HG03378 (cell line): ENCODE measurements around the gene ROBO4.

ENCODE experiments used
- ATAC-seq: cut with Tn5 transposase; IDR thresholded peaks from one replicate; pipeline ENCODE4 v1.9.1; 2021; ENCODE audit warnings: mild to moderate bottlenecking, moderate library complexity; ENCODE audit not compliant: unreplicated experiment

The ROBO4 gene

DNA sequence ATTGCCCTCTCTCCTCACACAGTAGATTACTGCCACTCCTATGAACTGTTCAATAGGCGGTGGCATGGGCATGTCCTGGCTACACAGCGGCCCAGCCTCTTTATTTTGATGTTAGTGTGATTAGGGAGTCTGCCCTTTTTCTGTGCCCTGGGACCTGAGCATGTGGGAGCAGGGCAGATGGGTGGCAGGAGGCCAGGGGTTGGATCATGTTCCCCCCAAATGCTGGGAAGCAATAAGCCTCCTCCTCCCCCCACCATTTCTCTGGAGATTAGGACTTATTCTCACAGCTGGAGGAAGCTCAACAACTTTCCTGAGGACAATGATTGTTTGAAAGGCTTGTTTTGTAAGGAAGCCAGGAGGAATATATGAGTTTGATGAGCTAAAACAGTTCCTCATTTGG is 22.2 kb upstream of the ROBO4 start:
- no peak for ATAC-seq

DNA sequence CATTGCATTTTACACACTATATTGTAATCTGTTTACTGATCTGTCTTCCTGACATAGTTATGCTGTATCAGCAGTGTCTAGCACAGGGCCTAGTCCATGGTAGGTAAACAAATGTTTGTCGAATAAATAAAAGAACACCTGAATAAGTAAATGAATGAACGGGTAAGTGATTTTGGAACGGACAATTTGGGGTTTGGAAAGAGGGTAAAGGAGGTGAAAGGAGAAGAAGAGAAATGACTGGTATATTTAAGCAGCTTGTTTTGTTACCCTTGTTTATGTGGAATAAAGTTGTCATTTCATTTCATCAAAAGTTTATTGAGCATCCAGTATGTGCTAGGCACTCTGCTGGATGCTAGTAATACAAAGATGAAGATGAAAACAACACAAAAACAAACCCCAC is 21.3 kb upstream of the ROBO4 start, which contains the start of gene HEPN1:
Gene HEPN1 (plus strand): TSS at position 301 of the 400 bp plus-strand sequence.
- no peak for ATAC-seq

DNA sequence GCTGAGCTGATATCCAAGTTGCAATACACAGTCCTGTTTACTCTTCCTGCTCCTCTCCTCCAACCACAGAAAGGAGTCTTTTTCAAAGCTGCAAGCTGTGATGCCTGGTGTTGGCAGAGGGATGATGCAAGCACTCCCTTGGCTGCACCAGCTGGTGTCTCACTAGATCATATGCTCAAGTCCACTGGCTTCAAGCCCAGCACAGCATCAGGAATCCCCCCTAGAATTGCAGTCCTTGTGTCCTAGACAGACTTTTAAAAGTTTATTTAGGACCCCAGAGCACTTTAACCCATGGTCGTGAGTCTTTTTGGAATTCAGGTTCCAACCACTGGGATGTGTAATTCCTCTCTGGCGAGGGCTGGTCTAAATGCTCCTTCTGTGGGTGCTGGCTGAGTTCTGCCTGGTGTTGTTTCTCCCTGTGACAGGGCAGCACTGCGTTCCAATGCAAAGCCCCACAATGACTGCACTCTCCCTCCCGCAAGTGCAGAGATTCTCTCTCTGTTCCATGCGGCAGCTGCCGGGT is 19.5 kb upstream of the ROBO4 start:
- no peak for ATAC-seq

DNA sequence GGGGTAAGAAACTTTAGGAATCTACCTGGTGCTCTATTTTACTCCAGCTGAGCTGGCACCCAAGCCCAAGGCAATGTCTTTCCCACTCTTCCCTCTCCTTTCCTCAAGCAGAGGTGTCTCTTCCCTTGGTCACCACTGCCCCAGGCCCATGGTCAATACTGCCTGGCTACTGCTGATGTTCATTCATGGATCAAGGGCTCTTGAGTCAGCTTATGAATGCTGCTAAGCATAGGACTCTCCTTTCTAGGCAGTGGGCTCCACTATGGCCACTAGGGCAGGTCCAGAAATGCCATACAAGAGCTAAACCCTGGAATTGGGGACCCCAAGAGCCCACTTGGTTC is 18.7 kb upstream of the ROBO4 start:
- ATAC-seq, result no peak

DNA sequence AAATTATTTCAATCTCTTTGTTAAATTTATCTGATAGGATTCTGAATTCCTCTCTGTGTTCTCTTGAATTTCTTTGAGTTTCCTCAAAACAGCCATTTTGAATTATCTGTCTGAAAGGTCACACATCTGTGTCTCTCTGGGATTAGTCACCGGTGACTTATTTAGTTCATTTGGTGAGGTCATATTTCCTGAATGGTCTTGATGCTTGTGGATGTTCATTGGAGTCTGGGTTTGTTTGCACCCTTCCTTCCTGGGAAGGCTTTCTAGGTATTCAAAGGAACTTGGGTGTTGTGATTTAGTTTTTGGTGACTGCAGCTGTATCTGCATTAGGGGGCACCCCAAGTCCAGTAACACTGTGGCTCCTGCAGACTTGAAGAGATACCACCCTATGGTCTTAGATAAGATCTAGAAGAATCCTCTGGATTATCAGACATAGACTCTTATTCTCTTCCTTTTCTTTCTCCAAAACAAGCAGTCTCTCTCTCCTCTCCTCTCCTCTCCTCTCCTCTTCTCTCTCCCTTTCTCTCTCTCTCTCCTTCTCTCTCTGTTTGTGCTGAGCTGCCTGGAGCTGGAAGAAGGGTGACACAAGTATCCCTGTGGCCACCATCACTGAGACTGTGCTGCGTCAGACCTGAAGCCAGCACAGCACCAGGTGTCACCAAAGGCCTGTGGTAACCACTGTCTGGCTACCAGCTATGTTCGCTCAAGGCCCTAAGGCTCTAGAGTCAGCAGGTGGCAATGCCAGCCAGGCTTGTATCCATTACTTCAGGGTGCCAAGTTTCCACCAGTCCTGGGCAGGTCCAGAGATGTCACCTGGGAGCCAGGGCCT is 18.1 kb upstream of the ROBO4 start:
- ATAC-seq, result no peak

DNA sequence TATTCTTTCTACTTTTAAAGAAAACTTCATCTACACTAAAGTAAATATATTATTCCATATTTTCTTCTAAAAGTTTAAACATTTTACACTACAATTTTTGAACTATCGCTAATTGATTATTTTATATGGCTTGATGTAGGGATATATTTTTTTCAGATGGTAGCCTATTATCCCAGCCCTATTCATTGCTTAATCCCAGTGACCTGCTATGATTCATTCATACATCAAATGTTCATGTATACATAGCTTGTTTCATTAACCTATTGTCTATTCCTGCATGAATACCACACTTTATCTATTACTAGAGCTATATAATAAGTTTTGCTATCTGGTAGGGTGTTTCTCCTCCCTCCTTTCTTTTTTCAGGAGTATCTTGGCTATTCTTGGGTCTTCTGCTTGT is 5.0 kb upstream of the ROBO4 start:
- ATAC-seq, result no peak

DNA sequence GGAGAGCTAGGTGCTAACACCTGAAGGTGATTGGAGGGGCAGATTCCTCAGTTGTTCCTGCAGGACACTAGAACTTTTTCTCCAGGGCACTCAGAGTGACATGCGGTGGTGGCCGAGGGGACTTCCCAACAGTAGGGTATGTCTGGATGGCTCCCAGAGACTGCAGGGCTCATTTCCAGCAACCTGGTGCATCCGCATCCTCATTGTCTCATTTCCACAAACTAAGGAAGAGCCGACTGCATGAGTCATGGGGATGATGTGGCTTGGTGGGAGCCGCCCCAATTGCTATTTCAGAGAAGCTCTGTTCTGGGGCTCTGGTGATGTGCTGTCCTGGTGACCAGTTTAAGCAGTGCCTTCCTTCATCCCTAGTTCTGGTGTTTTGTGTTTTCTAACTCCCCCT is 2.8 kb upstream of the ROBO4 start:
- no peak for ATAC-seq

DNA sequence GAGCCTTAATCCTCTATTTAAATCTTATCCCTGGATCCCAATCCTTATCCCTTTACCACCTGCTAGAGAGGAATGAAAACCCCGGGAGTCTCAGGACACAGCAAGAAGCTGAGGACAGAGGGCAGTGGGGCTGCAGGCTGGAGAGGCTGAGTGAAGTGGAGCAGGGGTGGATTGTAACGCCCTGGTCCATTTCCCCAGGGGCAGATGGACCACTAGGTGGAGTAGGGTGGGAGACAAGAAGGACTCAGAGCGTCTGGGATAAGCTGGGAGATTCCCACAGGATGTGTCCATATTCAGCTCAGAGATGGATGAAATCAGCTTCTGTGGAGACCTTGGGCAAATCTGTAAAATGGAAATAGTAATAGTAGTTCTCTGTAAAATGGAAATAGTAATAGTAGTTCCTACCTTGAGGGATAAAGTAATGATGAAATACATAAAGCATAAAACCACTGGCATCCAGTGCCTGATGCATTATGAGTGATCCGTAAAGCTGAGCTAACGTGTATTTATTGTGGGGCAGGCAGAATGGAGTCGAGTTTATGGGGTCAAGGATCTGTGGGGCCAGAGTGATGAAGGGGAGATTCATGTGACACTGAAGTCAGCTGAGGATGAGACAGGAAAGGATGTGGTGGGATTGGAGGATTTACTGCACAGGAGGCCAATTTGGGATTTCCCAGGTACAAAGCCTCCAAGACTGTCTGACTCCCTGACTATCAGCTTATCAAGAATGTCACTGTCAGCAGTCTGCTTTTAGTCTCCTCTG is 1.9 kb upstream of the ROBO4 start:
- ATAC-seq, result no peak

DNA sequence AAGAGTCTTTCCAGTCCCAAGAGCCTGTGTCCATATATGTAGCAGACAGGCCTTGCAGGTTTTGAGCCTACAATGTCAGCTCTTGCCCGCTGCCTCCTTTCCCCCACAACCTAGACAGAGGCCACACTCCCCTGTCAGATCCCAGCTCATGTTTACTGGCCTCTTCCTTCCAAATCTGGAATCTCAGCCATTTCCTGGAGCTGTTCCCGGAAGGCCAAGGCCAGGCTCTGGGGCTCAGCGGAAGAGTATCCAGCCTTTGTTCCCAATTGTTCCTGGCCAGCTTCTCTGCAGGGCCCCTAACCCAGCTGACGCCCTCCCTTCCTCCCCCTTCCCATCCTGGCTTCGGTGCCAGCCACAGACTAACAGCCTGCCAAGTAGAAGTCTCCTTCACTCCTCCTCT is 1.0 kb upstream of the ROBO4 start:
- no peak for ATAC-seq

DNA sequence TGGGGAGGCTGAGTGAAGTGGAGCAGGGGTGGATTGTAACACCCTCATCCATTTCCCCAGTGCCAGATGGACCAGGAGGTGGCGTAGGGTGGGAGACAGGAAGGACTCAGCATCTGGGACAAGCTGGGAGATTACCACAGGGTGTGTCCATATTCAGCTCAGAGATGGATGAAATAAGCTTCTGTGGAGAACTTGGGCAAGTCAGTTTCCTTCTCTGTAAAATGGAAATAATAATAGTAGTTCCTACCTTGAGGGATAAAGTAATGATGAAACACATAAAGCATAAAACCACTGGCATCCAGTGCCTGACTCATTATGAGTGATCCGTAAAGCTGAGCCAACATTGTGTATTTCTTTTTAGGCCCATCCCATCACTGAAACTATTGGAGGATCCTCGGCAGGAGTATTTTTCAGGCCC is 607 bp upstream of the ROBO4 start:
- ATAC-seq, result no peak

DNA sequence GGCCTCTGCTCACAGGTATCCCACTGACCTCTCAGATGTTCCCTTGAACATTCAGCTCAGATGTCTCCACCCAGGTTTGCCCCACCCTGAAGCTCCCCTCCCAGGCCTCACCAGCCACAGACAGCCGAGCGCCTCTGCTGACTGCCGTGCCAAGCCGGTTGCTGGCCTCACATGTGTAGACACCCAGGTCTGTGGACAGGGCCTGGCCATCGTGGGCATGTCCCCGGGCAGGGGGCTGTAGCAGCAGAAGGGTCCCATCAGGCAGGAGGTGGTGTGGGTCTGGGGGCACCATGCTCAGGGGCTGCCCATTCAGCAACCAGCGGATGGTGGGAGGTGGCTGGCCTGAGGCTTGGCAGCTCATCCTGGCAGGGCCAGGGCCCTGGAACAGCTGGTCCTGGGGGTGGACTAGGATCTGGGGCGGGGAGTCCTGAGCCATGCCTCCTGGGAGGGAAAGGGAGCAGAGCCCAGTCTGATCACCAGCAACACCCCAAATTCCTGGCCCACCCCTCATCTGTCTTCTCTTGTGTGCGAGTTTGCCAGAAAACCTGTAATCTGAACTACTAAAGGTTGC is 759 bp downstream of the ROBO4 start:
- no peak for ATAC-seq

DNA sequence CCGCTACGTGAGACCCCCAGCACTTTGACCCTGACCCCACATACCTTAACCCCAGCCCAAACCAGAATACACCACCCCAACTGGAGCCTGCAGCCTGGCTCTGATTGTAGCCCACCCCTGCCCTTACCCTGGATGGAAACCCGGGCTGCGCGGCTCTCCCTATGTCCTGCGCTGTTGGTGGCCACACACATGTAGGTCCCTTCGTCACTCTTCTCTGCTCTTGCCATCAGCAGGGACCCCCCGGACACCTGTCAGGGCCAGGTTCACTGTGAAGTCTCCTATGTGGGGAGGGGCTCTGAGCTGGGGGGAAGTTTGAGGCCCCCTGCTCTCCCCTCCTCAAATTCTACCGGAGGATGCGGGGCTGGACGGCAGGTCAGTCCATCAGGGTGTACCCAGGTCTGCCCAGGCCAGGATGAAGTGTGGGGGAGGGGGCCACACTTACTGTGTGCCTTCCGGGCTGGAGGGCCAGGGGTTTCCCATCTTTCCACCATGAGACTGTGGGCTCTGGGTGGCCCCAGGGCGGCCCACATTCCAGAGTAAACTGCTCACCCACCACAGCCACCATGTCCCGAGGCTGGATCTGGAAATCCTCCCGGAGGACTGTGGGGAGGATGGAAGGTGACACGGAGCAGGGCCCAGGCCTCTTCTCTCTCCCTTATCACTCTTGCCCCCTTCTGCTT is 1.5 kb downstream of the ROBO4 start:
- no peak for ATAC-seq

DNA sequence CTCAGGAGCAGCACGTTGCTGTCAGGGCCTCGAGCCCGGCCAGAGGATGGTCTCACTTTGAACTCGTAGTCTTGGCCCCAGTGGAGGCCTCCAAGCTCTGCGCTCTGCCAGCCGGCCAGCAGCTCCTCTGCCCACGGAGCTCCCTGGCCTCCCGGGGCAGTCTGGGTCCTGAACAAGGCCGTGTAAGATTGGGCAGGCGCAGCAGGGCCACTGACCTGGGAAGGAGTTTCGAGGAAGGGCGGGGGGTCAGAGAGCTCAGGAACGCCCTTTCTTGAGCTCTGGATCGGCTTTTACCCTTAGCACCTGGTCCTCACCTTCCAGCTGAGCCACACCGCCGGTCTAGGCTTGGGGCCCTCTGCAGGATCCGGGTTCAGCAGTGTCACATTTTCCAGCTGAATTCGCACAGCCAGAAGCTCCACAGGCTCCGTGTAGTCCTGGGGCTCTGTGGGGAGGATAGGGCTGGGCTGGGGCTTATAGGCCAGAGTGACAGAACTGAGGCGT is 2.1 kb downstream of the ROBO4 start:
- ATAC-seq, result no peak

DNA sequence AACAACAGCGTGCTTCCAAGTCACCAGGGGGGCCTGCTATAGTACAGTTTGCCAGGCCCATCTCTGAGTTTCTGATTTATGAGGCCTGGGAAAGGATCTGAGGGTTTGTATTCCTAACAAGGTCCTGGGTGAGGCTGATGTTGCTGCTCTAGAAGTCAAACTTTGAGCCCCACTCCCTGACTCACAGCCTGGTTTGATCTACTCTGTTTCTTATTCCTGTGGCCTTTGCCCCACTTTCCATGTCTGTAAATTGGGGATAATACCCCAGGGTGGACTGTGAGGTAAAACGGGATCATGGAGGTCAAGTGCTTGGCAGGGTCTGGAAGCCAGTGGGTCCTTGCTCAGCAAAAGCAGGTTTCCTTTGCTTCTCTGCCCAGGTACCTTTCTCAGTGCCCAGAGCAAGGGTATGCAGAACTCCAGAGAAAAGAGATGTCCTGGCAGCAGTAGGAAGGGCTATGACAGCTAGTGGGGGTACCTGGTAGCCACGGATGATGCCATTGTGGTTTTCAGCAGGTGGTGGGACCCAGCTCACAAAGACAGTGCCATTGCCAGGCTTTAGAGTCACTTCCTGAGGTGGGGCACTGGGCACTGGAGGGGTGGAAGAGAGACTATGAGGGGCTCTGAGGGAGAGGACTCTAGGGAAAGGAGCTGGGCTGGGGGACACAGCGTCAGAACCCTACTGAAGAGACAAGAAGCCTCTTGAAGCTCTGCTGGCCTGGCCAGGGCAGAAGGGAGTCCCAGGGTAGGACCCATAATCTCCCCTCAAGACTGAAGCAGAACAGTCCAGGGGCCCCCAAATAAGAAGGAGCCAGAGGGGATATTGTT is 2.8 kb downstream of the ROBO4 start:
- no peak for ATAC-seq

DNA sequence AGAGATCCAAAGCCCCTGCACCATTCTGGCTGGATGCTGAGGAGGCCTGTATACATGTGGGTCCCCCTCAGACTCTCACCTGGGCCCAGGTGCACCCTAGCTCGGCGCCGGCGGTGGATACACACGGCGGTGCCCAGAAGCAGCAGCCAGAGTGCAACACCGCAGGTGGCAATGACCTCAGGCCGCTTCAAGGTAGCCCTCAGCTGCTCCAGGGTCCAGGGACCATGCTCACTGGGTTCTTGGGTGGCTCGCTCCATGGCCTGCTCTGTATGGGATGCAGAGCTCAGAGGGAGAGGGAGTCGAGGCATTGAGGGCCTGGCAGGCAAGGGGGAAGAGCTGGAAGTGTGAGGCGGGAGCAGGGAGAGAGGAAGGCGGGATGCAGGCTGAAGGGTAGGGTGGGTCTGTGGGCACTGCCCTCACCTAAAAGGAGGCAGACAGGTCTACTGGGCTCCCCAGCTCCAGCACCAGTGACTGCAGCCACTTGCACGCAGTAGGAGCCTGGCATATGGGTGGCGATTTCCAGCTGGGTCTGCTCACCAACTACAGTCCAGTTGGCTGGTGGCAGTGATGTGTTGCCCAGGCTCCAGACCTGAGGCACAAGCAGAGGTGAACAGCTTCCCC is 3.8 kb downstream of the ROBO4 start:
- ATAC-seq, result no peak

DNA sequence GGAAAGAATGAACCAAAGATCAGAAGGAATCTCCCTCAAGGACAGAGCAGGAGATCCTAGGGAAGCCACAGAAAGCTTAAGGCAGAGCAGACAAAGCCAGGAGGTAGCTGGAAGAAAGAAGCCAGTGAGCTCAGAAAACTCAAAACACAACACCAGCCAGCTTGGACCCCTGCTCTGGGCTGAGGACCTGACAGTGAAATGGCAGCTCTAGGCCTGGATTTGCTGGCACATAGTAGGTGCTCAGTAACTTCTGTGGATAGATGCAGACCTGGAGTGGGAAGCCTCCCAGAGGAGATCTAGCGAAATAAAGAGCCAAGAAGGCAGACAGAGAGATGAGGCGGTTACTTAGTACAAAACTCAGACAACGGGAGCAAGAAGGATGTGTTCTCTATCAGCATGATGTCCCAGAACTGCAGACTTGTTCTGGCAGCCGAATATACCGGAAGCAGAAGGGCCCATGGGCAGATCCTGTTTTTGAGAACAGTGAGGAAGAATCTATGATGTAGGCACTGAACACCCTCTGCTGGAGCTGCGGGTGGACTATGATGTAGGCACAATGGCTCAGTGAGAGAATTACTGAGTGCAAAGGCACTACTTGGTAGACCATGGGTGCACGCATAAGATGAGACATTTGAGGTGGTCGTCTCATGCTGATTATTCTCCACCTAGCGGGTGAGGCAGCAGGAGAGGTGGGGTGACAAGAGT is 4.8 kb downstream of the ROBO4 start:
- ATAC-seq, result no peak

DNA sequence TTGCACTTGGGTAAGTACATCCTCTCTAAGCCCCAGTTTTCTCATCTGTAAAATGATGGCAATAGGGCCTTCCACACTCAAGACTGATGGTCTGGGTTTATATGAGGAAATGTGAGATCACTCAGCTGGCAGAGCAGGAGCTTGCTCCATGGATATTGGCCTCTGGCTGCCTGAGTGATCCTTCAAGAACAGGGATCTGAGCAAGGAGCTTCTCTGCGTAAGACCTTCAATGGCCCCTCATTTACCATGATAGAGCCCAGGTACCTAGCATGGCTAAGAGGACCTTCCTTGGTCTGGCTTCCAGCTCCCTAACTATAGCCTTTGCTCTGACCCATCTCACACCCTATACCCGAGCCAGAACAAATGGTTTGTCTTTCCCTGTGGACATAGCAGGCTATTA is 5.5 kb downstream of the ROBO4 start:
- no peak for ATAC-seq

DNA sequence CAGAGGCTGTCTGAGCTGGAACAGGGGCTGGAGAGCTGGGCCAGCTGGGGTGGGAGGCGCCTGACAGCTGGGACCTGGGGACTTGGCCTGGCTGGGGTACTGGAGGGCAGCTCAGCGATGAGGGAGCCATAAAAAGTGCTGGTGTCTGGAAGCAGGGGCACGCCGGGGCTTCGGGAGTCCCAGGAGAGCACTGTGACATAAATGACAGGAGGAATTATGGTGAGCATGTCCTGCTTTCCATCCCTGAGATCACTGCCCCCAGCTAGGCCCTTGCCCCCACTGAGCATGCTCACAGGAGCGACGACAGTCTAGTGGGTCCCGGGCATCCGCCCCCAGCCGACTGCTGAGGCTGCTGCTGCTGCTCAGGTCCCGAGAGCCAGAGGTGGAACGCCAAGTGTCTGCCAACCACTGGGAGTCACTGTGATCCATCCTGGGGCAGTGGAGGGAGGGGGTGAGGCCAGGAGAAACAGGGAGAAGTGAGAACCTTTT is 6.2 kb downstream of the ROBO4 start:
- no peak for ATAC-seq
